K562 (cell line): ENCODE results near the gene PSMD9. TPM values are rescaled to one million over a fixed set of nuclear protein-coding genes. Genes with fewer than 3 reads are reported as not detected.

Experiments used
- BHLHE40 ChIP-seq: IDR thresholded peaks from 2 replicates; pipeline ENCODE4 v1.6.1; 2011; ENCODE audit warnings: low read length, improper control_type of control experiment
- ETV1 ChIP-seq: fragments of 450-650 bp; conservative IDR thresholded peaks from 2 replicates; pipeline ENCODE4 v1.6.1; 2016; ENCODE audit warnings: missing genetic modification characterization, control low read depth, low read depth, missing compliant biosample characterization
- MTA1 ChIP-seq: fragments of 450-650 bp; IDR thresholded peaks from 2 replicates; pipeline ENCODE4 v1.6.1; 2017; ENCODE audit warnings: borderline replicate concordance
- PHF8 ChIP-seq: fragments of 200-600 bp; sonication (generic); IDR thresholded peaks from 2 replicates; pipeline ENCODE4 v1.6.1; 2012; ENCODE audit warnings: mixed run types, mild to moderate bottlenecking, inconsistent platforms, low read length, moderate library complexity, borderline replicate concordance
- POU5F1 ChIP-seq: fragments of 150-350 bp; IDR thresholded peaks from 2 replicates; pipeline ENCODE4 v1.6.1; 2014; ENCODE audit warnings: borderline replicate concordance, low read length, low read depth, mild to moderate bottlenecking; ENCODE audit not compliant: partially characterized antibody
- TCF3 ChIP-seq: sonication (generic); formaldehyde crosslinking; IDR thresholded peaks from 2 replicates; pipeline ENCODE4 v1.4.0; 2020; ENCODE audit warnings: mild to moderate bottlenecking, missing genetic modification reagents
- ZNF23 ChIP-seq: fragments of 250-450 bp; sonication (Bioruptor Pico); IDR thresholded peaks from 2 replicates; pipeline ENCODE4 v1.4.0; 2020; ENCODE audit warnings: mild to moderate bottlenecking
- ZNF589 ChIP-seq: fragments of 200-800 bp; sonication (Bioruptor generic); IDR thresholded peaks from 2 replicates; pipeline ENCODE4 v1.6.1; 2016; ENCODE audit warnings: low read depth, missing genetic modification characterization, missing compliant biosample characterization
- ZSCAN29 ChIP-seq: fragments of 450-650 bp; IDR thresholded peaks from 2 replicates; pipeline ENCODE4 v1.6.1; 2017
- polyA plus RNA-seq, 8 experiments: library from polyadenylated mRNA; depleted of rRNA in 4 of 8; stranded (reverse) in 5 of 8; unstranded in 3 of 8; fragments of >200 nt; fragmentation: Nextera tagmentation in 2 of 8; fragmentation: Illumina TruSeq in 1 of 8; extraction: Ambion mirVana in 2 of 8; extraction: Trizol in 1 of 8; gene quantifications; 2 replicates each; pipeline versions ENCODE4 v1.2.1 to v1.2.3, GENCODE V29; 2011 to 2014; ENCODE audit warnings: inconsistent platforms in 1 of 8, missing spikeins in 1 of 8
- total RNA-seq, 7 experiments: library from RNA; depleted of rRNA in 6 of 7; stranded (reverse); fragments of >200 nt in 6 of 7; fragmentation: Illumina TruSeq in 2 of 7; extraction: Trizol in 2 of 7; gene quantifications; 2 replicates each; pipeline versions ENCODE4 v1.2.1 to v1.2.3, GENCODE V29; 2011 to 2021; ENCODE audit warnings: low replicate concordance in 1 of 7
- TF ChIP-seq, protein P1 (sequence below): fragments of 250-450 bp; sonication (Bioruptor Pico); IDR thresholded peaks from 2 replicates; pipeline ENCODE4 v1.8.0; 2022; ENCODE audit warnings: inconsistent platforms, mild to moderate bottlenecking, moderate library complexity, borderline replicate concordance
- TF ChIP-seq, protein P2 (sequence below): fragments of 450-650 bp; IDR thresholded peaks from 2 replicates; pipeline ENCODE4 v1.6.1; 2016; ENCODE audit warnings: mild to moderate bottlenecking, moderate library complexity
- TF ChIP-seq, protein P3 (sequence below): fragments of 250-450 bp; sonication (Bioruptor Pico); IDR thresholded peaks from 2 replicates; pipeline ENCODE4 v1.5.0; 2021; ENCODE audit warnings: mild to moderate bottlenecking, borderline replicate concordance

Gene PSMD9
- total and polyA plus RNA-seq, 9 of the 15 experiments (the other 6 are each of a cell fraction or from before 2014, with no cell fraction given) = 12.2 to 143 (median 61.3) TPM

DNA sequence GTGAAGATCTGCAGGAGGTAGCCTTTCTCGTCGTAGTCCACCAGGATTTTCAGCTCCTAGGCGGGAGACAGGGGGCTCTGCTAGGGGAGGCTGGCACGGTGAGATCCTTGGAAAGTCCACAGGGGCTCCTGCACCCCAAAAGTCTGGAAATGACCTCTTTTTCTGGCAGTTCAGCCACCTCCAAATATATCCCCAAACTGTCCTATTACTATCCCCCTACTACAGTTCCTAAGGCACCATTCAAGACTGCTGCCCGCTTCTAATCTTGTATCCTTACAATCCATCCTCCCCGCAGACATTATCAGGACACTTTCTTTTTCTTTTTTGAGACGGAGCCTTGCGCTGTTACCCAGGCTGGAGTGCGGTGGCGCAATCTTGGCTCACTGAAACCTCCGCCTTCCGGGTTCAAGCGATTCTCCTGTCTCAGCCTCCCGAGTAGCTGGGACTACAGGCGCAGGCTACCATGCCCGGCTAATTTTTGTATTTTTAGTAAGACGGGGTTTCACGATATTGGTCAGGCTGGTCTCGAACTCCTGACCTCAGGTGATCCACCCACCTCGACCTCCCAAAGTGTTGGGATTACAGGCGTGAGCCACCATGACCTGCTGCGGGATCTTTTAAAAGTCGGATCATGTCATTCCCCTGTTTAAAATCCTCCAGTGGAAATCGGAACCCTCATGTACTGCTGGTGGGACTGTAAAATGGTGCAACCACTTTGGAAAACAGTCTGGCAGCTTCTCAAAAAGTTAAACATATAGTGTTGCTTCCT lies 48.4 kb upstream of the PSMD9 start (continued):
- TF ChIP-seq, protein P1, sequence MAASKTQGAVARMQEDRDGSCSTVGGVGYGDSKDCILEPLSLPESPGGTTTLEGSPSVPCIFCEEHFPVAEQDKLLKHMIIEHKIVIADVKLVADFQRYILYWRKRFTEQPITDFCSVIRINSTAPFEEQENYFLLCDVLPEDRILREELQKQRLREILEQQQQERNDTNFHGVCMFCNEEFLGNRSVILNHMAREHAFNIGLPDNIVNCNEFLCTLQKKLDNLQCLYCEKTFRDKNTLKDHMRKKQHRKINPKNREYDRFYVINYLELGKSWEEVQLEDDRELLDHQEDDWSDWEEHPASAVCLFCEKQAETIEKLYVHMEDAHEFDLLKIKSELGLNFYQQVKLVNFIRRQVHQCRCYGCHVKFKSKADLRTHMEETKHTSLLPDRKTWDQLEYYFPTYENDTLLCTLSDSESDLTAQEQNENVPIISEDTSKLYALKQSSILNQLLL = no peak
- TF ChIP-seq, protein P2, sequence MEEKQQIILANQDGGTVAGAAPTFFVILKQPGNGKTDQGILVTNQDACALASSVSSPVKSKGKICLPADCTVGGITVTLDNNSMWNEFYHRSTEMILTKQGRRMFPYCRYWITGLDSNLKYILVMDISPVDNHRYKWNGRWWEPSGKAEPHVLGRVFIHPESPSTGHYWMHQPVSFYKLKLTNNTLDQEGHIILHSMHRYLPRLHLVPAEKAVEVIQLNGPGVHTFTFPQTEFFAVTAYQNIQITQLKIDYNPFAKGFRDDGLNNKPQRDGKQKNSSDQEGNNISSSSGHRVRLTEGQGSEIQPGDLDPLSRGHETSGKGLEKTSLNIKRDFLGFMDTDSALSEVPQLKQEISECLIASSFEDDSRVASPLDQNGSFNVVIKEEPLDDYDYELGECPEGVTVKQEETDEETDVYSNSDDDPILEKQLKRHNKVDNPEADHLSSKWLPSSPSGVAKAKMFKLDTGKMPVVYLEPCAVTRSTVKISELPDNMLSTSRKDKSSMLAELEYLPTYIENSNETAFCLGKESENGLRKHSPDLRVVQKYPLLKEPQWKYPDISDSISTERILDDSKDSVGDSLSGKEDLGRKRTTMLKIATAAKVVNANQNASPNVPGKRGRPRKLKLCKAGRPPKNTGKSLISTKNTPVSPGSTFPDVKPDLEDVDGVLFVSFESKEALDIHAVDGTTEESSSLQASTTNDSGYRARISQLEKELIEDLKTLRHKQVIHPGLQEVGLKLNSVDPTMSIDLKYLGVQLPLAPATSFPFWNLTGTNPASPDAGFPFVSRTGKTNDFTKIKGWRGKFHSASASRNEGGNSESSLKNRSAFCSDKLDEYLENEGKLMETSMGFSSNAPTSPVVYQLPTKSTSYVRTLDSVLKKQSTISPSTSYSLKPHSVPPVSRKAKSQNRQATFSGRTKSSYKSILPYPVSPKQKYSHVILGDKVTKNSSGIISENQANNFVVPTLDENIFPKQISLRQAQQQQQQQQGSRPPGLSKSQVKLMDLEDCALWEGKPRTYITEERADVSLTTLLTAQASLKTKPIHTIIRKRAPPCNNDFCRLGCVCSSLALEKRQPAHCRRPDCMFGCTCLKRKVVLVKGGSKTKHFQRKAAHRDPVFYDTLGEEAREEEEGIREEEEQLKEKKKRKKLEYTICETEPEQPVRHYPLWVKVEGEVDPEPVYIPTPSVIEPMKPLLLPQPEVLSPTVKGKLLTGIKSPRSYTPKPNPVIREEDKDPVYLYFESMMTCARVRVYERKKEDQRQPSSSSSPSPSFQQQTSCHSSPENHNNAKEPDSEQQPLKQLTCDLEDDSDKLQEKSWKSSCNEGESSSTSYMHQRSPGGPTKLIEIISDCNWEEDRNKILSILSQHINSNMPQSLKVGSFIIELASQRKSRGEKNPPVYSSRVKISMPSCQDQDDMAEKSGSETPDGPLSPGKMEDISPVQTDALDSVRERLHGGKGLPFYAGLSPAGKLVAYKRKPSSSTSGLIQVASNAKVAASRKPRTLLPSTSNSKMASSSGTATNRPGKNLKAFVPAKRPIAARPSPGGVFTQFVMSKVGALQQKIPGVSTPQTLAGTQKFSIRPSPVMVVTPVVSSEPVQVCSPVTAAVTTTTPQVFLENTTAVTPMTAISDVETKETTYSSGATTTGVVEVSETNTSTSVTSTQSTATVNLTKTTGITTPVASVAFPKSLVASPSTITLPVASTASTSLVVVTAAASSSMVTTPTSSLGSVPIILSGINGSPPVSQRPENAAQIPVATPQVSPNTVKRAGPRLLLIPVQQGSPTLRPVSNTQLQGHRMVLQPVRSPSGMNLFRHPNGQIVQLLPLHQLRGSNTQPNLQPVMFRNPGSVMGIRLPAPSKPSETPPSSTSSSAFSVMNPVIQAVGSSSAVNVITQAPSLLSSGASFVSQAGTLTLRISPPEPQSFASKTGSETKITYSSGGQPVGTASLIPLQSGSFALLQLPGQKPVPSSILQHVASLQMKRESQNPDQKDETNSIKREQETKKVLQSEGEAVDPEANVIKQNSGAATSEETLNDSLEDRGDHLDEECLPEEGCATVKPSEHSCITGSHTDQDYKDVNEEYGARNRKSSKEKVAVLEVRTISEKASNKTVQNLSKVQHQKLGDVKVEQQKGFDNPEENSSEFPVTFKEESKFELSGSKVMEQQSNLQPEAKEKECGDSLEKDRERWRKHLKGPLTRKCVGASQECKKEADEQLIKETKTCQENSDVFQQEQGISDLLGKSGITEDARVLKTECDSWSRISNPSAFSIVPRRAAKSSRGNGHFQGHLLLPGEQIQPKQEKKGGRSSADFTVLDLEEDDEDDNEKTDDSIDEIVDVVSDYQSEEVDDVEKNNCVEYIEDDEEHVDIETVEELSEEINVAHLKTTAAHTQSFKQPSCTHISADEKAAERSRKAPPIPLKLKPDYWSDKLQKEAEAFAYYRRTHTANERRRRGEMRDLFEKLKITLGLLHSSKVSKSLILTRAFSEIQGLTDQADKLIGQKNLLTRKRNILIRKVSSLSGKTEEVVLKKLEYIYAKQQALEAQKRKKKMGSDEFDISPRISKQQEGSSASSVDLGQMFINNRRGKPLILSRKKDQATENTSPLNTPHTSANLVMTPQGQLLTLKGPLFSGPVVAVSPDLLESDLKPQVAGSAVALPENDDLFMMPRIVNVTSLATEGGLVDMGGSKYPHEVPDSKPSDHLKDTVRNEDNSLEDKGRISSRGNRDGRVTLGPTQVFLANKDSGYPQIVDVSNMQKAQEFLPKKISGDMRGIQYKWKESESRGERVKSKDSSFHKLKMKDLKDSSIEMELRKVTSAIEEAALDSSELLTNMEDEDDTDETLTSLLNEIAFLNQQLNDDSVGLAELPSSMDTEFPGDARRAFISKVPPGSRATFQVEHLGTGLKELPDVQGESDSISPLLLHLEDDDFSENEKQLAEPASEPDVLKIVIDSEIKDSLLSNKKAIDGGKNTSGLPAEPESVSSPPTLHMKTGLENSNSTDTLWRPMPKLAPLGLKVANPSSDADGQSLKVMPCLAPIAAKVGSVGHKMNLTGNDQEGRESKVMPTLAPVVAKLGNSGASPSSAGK = no peak
- no peak for TF ChIP-seq ZSCAN29
- no peak for TF ChIP-seq ZNF23 (CRISPR knock-in tag)
- no peak for TF ChIP-seq PHF8
- no peak for TF ChIP-seq BHLHE40
- TF ChIP-seq, protein P3, sequence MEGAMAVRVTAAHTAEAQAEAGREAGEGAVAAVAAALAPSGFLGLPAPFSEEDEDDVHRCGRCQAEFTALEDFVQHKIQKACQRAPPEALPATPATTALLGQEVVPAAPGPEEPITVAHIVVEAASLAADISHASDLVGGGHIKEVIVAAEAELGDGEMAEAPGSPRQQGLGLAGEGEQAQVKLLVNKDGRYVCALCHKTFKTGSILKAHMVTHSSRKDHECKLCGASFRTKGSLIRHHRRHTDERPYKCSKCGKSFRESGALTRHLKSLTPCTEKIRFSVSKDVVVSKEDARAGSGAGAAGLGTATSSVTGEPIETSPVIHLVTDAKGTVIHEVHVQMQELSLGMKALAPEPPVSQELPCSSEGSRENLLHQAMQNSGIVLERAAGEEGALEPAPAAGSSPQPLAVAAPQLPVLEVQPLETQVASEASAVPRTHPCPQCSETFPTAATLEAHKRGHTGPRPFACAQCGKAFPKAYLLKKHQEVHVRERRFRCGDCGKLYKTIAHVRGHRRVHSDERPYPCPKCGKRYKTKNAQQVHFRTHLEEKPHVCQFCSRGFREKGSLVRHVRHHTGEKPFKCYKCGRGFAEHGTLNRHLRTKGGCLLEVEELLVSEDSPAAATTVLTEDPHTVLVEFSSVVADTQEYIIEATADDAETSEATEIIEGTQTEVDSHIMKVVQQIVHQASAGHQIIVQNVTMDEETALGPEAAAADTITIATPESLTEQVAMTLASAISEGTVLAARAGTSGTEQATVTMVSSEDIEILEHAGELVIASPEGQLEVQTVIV (CRISPR knock-in tag) = no peak
- no peak for TF ChIP-seq TCF3 (CRISPR knock-in tag)
- no peak for TF ChIP-seq POU5F1
- 0 out of 2 replicates have a peak, but pooled peaks have one; percentile 18 for TF ChIP-seq ETV1
- TF ChIP-seq ZNF589 (CRISPR knock-in tag) = no peak
- no peak for TF ChIP-seq MTA1
